ENCODE results near the gene DUSP6.

GRCh38 chr12:89325495-89325894 lies 26.8 kb downstream of the DUSP6 start:
- TF ChIP-seq ZBTB1 (CRISPR knock-in tag; IDR thresholded peaks at IDR 0.05; ENCODE audit: borderline replicate concordance, low read depth) (no peak), ZNF174 (CRISPR knock-in tag; IDR thresholded peaks at IDR 0.05) (no peak), NFE2 (IDR thresholded peaks at IDR 0.05; ENCODE audit: low read depth) (no peak), ZSCAN29 (IDR thresholded peaks at IDR 0.05) (no peak), ZBTB2 (IDR thresholded peaks at IDR 0.05) (no peak), ZNF3 (CRISPR knock-in tag; IDR thresholded peaks at IDR 0.05) (no peak), POLR2AphosphoS5 (IDR thresholded peaks at IDR 0.05; ENCODE audit: control insufficient read depth, insufficient read depth, low read depth, low read length) (no peak), RBM17 (IDR thresholded peaks at IDR 0.05; ENCODE audit: borderline replicate concordance, low read depth, low read length) (no peak)

Measured in K562 (cell line).